Measurements from ENCODE around the gene HOXC4. TPM values are rescaled to one million over a fixed set of nuclear protein-coding genes. Genes with fewer than 3 reads are reported as not detected.
A peak's percentile ranks its signal among the peaks of the same experiment; 100 is the strongest.

HOXC4 gene
- total RNA-seq, 1 donor = 3.3 TPM

GRCh38 chr12:54045868-54046521, 7.6 kb upstream of the HOXC4 start:
- TF ChIP-seq, protein P1, sequence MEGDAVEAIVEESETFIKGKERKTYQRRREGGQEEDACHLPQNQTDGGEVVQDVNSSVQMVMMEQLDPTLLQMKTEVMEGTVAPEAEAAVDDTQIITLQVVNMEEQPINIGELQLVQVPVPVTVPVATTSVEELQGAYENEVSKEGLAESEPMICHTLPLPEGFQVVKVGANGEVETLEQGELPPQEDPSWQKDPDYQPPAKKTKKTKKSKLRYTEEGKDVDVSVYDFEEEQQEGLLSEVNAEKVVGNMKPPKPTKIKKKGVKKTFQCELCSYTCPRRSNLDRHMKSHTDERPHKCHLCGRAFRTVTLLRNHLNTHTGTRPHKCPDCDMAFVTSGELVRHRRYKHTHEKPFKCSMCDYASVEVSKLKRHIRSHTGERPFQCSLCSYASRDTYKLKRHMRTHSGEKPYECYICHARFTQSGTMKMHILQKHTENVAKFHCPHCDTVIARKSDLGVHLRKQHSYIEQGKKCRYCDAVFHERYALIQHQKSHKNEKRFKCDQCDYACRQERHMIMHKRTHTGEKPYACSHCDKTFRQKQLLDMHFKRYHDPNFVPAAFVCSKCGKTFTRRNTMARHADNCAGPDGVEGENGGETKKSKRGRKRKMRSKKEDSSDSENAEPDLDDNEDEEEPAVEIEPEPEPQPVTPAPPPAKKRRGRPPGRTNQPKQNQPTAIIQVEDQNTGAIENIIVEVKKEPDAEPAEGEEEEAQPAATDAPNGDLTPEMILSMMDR (IDR thresholded peaks at IDR 0.05; ENCODE audit: extremely low read depth, low read depth, low read length) = no peak
- peaks cover 43% of the 10 kb centered on the region for H4K20me1 ChIP-seq (ENCODE audit: insufficient read depth, low read length)
- no peak overlapping the region for H2AFZ ChIP-seq (ENCODE audit: low read length)
- no peaks in the 10 kb centered on the region for H3K27me3 ChIP-seq (ENCODE audit: insufficient read depth, low read length)
- no peak overlapping the region for H3K27ac ChIP-seq (ENCODE audit: low read depth, low read length)
- H3K79me2 ChIP-seq (ENCODE audit: insufficient read depth, low read length) = peaks cover 19% of the 10 kb centered on the region
- no peak overlapping the region for H3K4me2 ChIP-seq (ENCODE audit: insufficient read depth, low read length)
- H3K36me3 ChIP-seq (ENCODE audit: insufficient read depth, low read length) = no peaks in the 10 kb centered on the region
- H3K4me1 ChIP-seq (ENCODE audit: insufficient read depth, low read length) = peaks cover 3% of the 10 kb centered on the region
- DNase-seq (ENCODE audit: insufficient read length, low spot score, missing footprints) = peak; percentile 81
- H3K4me3 ChIP-seq (ENCODE audit: insufficient read depth, low read length) = no peak overlapping the region
- no peaks in the 10 kb centered on the region for H3K9me3 ChIP-seq (ENCODE audit: low read depth, low read length)

DNA sequence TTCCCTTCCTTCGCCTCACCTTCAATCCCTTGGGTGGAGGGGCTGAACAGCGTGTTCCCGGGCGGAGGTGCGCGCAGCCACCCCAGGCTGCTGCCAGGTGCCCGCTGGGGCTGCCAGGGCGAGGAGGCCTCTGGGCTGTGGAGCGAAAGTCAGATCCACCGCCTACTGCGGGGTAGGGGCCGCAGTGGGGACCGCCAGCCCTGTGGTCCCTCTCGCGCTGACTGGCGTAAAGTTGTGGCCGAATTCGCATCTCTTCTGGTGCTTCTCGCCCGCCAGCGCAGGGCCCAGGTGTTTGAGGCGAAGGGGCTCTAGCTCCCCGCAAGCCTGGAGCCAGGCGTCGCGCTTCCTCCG, 6.9 kb upstream of the HOXC4 start:
- Histone ChIP-seq H4K20me1 (ENCODE audit: insufficient read depth, low read length) (peaks cover 46% of the 10 kb centered on the region), H2AFZ (ENCODE audit: low read length) (no peak overlapping the region), H3K9me3 (ENCODE audit: low read depth, low read length) (no peaks in the 10 kb centered on the region), H3K79me2 (ENCODE audit: insufficient read depth, low read length) (peaks cover 15% of the 10 kb centered on the region), H3K36me3 (ENCODE audit: insufficient read depth, low read length) (no peaks in the 10 kb centered on the region), H3K27me3 (ENCODE audit: insufficient read depth, low read length) (no peaks in the 10 kb centered on the region), H3K4me1 (ENCODE audit: insufficient read depth, low read length) (peaks cover 3% of the 10 kb centered on the region), H3K4me3 (ENCODE audit: insufficient read depth, low read length) (no peak overlapping the region), H3K27ac (ENCODE audit: low read depth, low read length) (no peak overlapping the region), H3K4me2 (ENCODE audit: insufficient read depth, low read length) (no peak overlapping the region)
- DNase-seq (ENCODE audit: insufficient read length, low spot score, missing footprints) = no peak
- TF ChIP-seq, protein P1 (IDR thresholded peaks at IDR 0.05; ENCODE audit: extremely low read depth, low read depth, low read length) = no peak

GRCh38 chr12:54047160-54047963, 6.3 kb upstream of the HOXC4 start:
- H3K79me2 ChIP-seq (ENCODE audit: insufficient read depth, low read length) = peaks cover 15% of the 10 kb centered on the region
- TF ChIP-seq, protein P1 (IDR thresholded peaks at IDR 0.05; ENCODE audit: extremely low read depth, low read depth, low read length) = no peak
- H3K27ac ChIP-seq (ENCODE audit: low read depth, low read length) = no peak overlapping the region
- no peak overlapping the region for H3K4me3 ChIP-seq (ENCODE audit: insufficient read depth, low read length)
- no peaks in the 10 kb centered on the region for H3K9me3 ChIP-seq (ENCODE audit: low read depth, low read length)
- no peaks in the 10 kb centered on the region for H3K27me3 ChIP-seq (ENCODE audit: insufficient read depth, low read length)
- H2AFZ ChIP-seq (ENCODE audit: low read length) = no peak overlapping the region
- DNase-seq (ENCODE audit: insufficient read length, low spot score, missing footprints) = peak; percentile 70
- H3K4me1 ChIP-seq (ENCODE audit: insufficient read depth, low read length) = peaks cover 3% of the 10 kb centered on the region
- H4K20me1 ChIP-seq (ENCODE audit: insufficient read depth, low read length) = peaks cover 46% of the 10 kb centered on the region
- no peak overlapping the region for H3K4me2 ChIP-seq (ENCODE audit: insufficient read depth, low read length)
- no peaks in the 10 kb centered on the region for H3K36me3 ChIP-seq (ENCODE audit: insufficient read depth, low read length)

GRCh38 chr12:54047964-54048303, 5.7 kb upstream of the HOXC4 start:
- Histone ChIP-seq H4K20me1 (ENCODE audit: insufficient read depth, low read length) (peaks cover 40% of the 10 kb centered on the region), H3K4me3 (ENCODE audit: insufficient read depth, low read length) (no peak overlapping the region), H3K4me2 (ENCODE audit: insufficient read depth, low read length) (no peak overlapping the region), H2AFZ (ENCODE audit: low read length) (no peak overlapping the region), H3K4me1 (ENCODE audit: insufficient read depth, low read length) (peaks cover 3% of the 10 kb centered on the region), H3K36me3 (ENCODE audit: insufficient read depth, low read length) (no peaks in the 10 kb centered on the region), H3K79me2 (ENCODE audit: insufficient read depth, low read length) (peaks cover 15% of the 10 kb centered on the region), H3K27me3 (ENCODE audit: insufficient read depth, low read length) (no peaks in the 10 kb centered on the region), H3K27ac (ENCODE audit: low read depth, low read length) (no peak overlapping the region), H3K9me3 (ENCODE audit: low read depth, low read length) (no peaks in the 10 kb centered on the region)
- TF ChIP-seq, protein P1 (IDR thresholded peaks at IDR 0.05; ENCODE audit: extremely low read depth, low read depth, low read length) = no peak
- no peak for DNase-seq (ENCODE audit: insufficient read length, low spot score, missing footprints)

All from osteoblast (primary cell).